ENCODE results near the gene SPATA6. TPM values are rescaled to one million over a fixed set of nuclear protein-coding genes. Genes with fewer than 3 reads are reported as not detected.
A peak's percentile ranks its signal among the peaks of the same experiment; 100 is the strongest.

SPATA6 gene
- total and polyA plus RNA-seq, 2 of the 13 experiments (the other 11 are each of a cell fraction or from before 2014, with no cell fraction given) = 0.81 to 3.3 TPM

DNA sequence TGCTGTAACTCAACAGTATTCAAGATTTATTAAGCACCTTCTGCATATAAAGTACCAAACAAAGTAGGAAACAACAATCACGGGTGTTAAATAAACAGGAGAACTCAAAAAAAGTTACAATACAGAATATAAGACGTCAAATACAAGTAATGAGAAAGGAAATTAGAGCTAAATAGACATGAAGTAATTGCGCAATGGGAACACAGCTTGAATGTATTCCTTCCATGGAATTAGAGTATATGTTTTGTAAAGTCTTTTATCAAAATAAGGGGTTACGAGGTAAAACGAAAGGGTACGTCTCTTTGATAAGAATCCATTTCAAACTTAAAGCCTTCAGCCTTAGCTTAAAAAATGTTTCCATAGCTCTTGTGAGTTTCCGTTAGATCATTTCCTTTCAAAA lies 109.1 kb downstream of the SPATA6 start:
- H3K9me3 ChIP-seq (ENCODE audit: low read length) = no peaks in the 10 kb centered on the region
- no peak for FAIRE-seq
- no peak overlapping the region for H3K9ac ChIP-seq (ENCODE audit: insufficient read depth, low read depth, low read length)
- H3K27me3 ChIP-seq (ENCODE audit: control insufficient read depth in 1 of 2, insufficient read depth in 2 of 2, low read length in 2 of 2) = no peaks in the 10 kb centered on the region
- no peak overlapping the region for H3K27ac ChIP-seq (ENCODE audit: extremely low read length, insufficient read depth, low read length)
- ATAC-seq = no peak
- H3K36me3 ChIP-seq (replicated peaks in 1 of 2; ENCODE audit: control insufficient read depth in 1 of 2, insufficient read depth in 2 of 2, low read length in 2 of 2) = no peaks in the 10 kb centered on the region
- in situ Hi-C loops (cut with HindIII; ENCODE audit: extremely low pct_ligation_motif_present, low pct_unique_long_range_greater_than_20kb) = no loop called here
- no peak overlapping the region for H3K4me2 ChIP-seq (ENCODE audit: low read depth, low read length)
- WGBS (ENCODE audit: low lambda C conversion rate) = 48% methylated on average over 7 of the region's 7 CpGs
- no peaks in the 10 kb centered on the region for H3K79me2 ChIP-seq (ENCODE audit: insufficient read depth, low read length)
- TF ChIP-seq RFX3 (CRISPR knock-in tag; IDR thresholded peaks at IDR 0.05) (no peak), CEBPB (IDR thresholded peaks at IDR 0.05; ENCODE audit: borderline replicate concordance, low read depth, low read length) (peak; percentile 85), EZH2 (conservative IDR thresholded peaks at IDR 0.05; ENCODE audit: low read depth, low read length) (no peak), WIZ (CRISPR knock-in tag; IDR thresholded peaks at IDR 0.05) (no peak), ETV6 (CRISPR knock-in tag; conservative IDR thresholded peaks at IDR 0.05) (no peak)
- TF ChIP-seq, protein P1, sequence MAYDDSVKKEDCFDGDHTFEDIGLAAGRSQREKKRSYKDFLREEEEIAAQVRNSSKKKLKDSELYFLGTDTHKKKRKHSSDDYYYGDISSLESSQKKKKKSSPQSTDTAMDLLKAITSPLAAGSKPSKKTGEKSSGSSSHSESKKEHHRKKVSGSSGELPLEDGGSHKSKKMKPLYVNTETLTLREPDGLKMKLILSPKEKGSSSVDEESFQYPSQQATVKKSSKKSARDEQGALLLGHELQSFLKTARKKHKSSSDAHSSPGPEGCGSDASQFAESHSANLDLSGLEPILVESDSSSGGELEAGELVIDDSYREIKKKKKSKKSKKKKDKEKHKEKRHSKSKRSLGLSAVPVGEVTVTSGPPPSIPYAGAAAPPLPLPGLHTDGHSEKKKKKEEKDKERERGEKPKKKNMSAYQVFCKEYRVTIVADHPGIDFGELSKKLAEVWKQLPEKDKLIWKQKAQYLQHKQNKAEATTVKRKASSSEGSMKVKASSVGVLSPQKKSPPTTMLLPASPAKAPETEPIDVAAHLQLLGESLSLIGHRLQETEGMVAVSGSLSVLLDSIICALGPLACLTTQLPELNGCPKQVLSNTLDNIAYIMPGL (CRISPR knock-in tag; IDR thresholded peaks at IDR 0.05; ENCODE audit: borderline replicate concordance in 1 of 2, low read depth in 1 of 2) = no peak
- DNase-seq (ENCODE audit: low spot score) = no peak
- H4K20me1 ChIP-seq (ENCODE audit: insufficient read depth, low read length) = no peaks in the 10 kb centered on the region
- intact Hi-C loops (cut with micrococcal nuclease; ENCODE audit: unreplicated experiment) = no loop called here
- ChIA-PET CTCF (ENCODE audit: low intra/inter-chr PET ratio, low total read pairs) (no interaction called here), POLR2A (no interaction called here)
- H3K4me3 ChIP-seq (replicated peaks in 1 of 3; ENCODE audit: insufficient read depth in 1 of 3, low read depth in 2 of 3, low read length in 3 of 3) = no peak overlapping the region
- BruUV-seq (replicated peaks) = no TSS peak
- H2AFZ ChIP-seq (ENCODE audit: low read length) = no peak overlapping the region
- no peaks in the 10 kb centered on the region for H3K4me1 ChIP-seq (ENCODE audit: insufficient read depth, low read length)

DNA sequence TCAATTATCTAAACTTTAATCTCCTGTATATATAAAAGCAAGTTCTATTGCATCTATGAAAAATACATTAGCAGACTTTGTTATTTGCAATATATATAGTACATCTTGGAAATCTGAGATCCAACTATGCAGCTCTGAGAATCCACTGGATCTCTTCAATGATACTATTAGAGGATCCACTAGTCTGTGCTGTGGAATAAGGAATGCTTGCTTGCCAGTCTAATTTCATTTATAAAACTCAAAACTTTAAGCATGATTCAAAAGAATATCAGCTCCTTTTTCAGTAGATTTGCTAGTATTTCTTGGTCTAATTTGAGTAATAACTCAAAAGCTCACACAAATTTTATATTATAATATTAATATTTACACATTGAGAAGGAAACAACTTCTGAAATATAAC lies 115.1 kb downstream of the SPATA6 start:
- no TSS peak for BruUV-seq (replicated peaks)
- intact Hi-C loops (cut with micrococcal nuclease; ENCODE audit: unreplicated experiment) = loop anchor here (2.0 kb wide), 1 partner anchor 140 kb away; no protein-coding TSS in a partner anchor

More for the DNA sequence above, 115.1 kb downstream of the SPATA6 start:
- DNase-seq (ENCODE audit: low spot score) (no peak), FAIRE-seq (no peak), ATAC-seq (no peak)
- H4K20me1 ChIP-seq (ENCODE audit: insufficient read depth, low read length) = no peaks in the 10 kb centered on the region
- H3K9ac ChIP-seq (ENCODE audit: insufficient read depth, low read depth, low read length) = no peak overlapping the region
- no peaks in the 10 kb centered on the region for H3K4me1 ChIP-seq (ENCODE audit: insufficient read depth, low read length)
- no peaks in the 10 kb centered on the region for H3K79me2 ChIP-seq (ENCODE audit: insufficient read depth, low read length)
- no peaks in the 10 kb centered on the region for H3K9me3 ChIP-seq (ENCODE audit: low read length)
- H3K27me3 ChIP-seq (ENCODE audit: control insufficient read depth in 1 of 2, insufficient read depth in 2 of 2, low read length in 2 of 2) = no peaks in the 10 kb centered on the region
- H3K36me3 ChIP-seq (replicated peaks in 1 of 2; ENCODE audit: control insufficient read depth in 1 of 2, insufficient read depth in 2 of 2, low read length in 2 of 2) = no peaks in the 10 kb centered on the region
- H3K27ac ChIP-seq (ENCODE audit: extremely low read length, insufficient read depth, low read length) = no peak overlapping the region
- ChIA-PET CTCF (ENCODE audit: low intra/inter-chr PET ratio, low total read pairs) (no interaction called here), POLR2A (no interaction called here)
- TF ChIP-seq, protein P2, sequence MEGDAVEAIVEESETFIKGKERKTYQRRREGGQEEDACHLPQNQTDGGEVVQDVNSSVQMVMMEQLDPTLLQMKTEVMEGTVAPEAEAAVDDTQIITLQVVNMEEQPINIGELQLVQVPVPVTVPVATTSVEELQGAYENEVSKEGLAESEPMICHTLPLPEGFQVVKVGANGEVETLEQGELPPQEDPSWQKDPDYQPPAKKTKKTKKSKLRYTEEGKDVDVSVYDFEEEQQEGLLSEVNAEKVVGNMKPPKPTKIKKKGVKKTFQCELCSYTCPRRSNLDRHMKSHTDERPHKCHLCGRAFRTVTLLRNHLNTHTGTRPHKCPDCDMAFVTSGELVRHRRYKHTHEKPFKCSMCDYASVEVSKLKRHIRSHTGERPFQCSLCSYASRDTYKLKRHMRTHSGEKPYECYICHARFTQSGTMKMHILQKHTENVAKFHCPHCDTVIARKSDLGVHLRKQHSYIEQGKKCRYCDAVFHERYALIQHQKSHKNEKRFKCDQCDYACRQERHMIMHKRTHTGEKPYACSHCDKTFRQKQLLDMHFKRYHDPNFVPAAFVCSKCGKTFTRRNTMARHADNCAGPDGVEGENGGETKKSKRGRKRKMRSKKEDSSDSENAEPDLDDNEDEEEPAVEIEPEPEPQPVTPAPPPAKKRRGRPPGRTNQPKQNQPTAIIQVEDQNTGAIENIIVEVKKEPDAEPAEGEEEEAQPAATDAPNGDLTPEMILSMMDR (CRISPR knock-in tag; IDR thresholded peaks at IDR 0.05) = 0 out of 2 replicates have a peak, but pooled peaks have one; percentile 5
- no peak for TF ChIP-seq MYC (CRISPR knock-in tag; IDR thresholded peaks at IDR 0.05; ENCODE audit: borderline replicate concordance)
- H3K4me3 ChIP-seq (replicated peaks in 1 of 3; ENCODE audit: insufficient read depth in 1 of 3, low read depth in 2 of 3, low read length in 3 of 3) = no peak overlapping the region
- H3K4me2 ChIP-seq (ENCODE audit: low read depth, low read length) = no peak overlapping the region
- in situ Hi-C loops (cut with HindIII; ENCODE audit: extremely low pct_ligation_motif_present, low pct_unique_long_range_greater_than_20kb) = no loop called here
- H2AFZ ChIP-seq (ENCODE audit: low read length) = no peak overlapping the region

All from HepG2 (cell line).